ENCODE results near the gene EMP1. TPM values are rescaled to one million over a fixed set of nuclear protein-coding genes. Genes with fewer than 3 reads are reported as not detected.

EMP1 gene
- total RNA-seq, 2 donors from 2014 or later = 1.4 to 4.2 TPM

DNA sequence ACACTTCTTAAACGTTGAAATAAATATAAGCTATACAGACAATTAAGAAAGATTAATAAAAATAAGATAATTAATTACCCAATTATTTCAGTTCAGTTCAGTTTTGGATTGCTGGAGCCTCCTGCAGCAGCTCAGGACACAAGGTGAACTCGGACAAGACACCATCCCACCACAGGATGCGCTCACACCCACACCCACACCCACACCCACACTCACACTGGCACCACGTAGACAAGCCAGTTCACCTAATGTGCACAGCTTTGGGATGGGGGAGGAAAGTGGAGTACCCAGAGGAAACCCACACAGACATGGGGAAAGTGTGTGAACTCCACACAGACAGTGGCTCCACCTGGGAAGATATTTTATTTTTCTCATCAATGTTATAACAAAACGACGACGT is 32.1 kb downstream of the EMP1 start:
- Mint-ChIP-seq H3K27me3 (peaks cover 25 to 29% of the 10 kb centered on the region in 2 donors), H3K36me3 (no peaks in the 10 kb centered on the region), H3K4me3 (no peak overlapping the region), H3K27ac (no peak overlapping the region), H3K4me1 (ENCODE audit: low read depth in 2 of 2) (no peaks in the 10 kb centered on the region), H3K9me3 (no peaks in the 10 kb centered on the region)
- DNase-seq (ENCODE audit: low spot score) (no peak), ATAC-seq (no peak)

DNA sequence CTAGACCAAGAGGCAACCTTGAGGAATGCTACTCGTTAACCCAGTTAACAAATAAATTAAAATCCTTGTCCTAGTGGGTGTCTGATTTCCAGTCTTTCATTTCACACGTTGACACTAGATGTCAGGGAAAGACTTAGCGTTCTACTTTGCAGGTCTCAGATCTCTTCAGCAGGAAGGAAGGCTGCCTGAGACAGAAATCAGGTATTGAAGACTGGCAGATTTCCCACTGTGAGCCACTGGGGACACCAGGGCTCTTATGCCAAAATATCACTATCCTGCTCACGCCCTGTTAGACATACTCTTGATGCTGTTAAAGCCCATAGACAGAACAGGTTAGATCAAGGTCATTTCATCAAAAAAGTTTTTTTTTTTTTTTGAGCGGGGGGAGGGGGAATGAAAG is 33.0 kb downstream of the EMP1 start:
- ATAC-seq (no peak), DNase-seq (ENCODE audit: low spot score) (no peak)
- H3K4me1 Mint-ChIP-seq (ENCODE audit: low read depth in 2 of 2) = no peaks in the 10 kb centered on the region
- no peaks in the 10 kb centered on the region for H3K36me3 Mint-ChIP-seq
- H3K27ac Mint-ChIP-seq = no peak overlapping the region
- no peaks in the 10 kb centered on the region for H3K9me3 Mint-ChIP-seq
- peaks cover 18 to 25% of the 10 kb centered on the region in 2 donors for H3K27me3 Mint-ChIP-seq
- no peak overlapping the region for H3K4me3 Mint-ChIP-seq

DNA sequence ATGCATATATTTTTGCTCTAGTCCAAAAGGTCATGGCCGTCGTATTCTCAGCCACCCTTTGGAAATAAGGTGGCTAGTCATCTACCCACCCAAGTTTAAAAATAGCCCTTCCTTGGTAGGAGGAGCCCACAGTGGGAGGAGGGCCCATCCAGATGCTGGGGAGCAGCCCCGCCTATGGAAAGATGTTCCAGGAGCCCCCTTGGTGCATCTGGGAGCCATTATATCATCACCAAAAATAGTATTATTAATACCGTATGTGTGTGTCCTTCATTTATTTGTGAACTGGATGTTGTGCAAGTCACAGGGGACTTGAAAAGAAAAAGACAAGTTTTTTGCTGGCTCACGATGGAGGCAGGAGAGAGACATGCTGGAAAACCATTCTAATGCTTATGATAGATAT is 34.0 kb downstream of the EMP1 start:
- H3K4me3 Mint-ChIP-seq = no peak overlapping the region
- DNase-seq (ENCODE audit: low spot score) (no peak), ATAC-seq (no peak)
- H3K4me1 Mint-ChIP-seq (ENCODE audit: low read depth in 2 of 2) = no peaks in the 10 kb centered on the region
- no peaks in the 10 kb centered on the region for H3K36me3 Mint-ChIP-seq
- H3K9me3 Mint-ChIP-seq = no peaks in the 10 kb centered on the region
- H3K27ac Mint-ChIP-seq = no peak overlapping the region
- H3K27me3 Mint-ChIP-seq = peaks cover 14 to 25% of the 10 kb centered on the region in 2 donors

DNA sequence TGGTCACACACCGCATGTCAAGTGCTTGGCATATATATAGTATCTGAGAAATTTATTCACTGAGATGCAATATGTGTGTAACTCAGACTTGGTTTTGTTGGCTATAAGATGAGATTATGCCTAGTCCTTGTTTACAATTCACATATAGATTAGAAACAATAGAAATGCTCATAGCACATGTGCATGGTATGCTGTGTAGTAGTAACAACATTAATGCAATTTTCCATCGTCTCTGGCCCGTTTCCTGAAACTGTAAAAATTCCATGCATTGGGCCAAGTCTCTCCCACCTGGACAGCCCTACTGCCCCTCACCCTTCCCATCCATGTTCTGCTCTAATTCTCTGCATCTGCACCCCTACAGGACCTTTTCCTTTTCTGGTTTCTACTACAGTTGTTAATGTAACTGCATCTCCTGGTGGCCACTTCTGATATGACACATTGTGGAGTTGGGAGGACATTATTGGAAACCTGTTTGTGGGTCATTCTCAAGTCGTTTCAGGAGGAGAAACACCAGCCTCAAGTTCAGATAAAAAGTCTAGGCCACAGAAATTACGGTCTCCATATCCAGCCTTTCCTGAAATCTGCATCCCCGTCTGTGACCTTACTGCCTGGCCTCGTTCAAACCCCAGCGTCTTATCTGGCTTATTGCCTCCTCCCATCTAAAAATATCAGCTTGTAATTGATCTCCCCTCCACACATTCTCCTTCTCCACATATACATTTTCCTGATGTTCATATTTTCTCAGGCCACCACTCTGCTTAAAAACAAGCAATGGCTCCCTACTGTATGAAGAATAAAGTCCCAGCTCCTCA is 37.5 kb downstream of the EMP1 start:
- no peaks in the 10 kb centered on the region for H3K4me1 Mint-ChIP-seq (ENCODE audit: low read depth in 2 of 2)
- H3K4me3 Mint-ChIP-seq = no peak overlapping the region
- H3K9me3 Mint-ChIP-seq = no peaks in the 10 kb centered on the region
- DNase-seq (ENCODE audit: low spot score) = no peak
- no peaks in the 10 kb centered on the region for H3K36me3 Mint-ChIP-seq
- H3K27me3 Mint-ChIP-seq = peaks cover 6 to 26% of the 10 kb centered on the region in 2 donors
- no peak for ATAC-seq
- H3K27ac Mint-ChIP-seq = no peak overlapping the region

DNA sequence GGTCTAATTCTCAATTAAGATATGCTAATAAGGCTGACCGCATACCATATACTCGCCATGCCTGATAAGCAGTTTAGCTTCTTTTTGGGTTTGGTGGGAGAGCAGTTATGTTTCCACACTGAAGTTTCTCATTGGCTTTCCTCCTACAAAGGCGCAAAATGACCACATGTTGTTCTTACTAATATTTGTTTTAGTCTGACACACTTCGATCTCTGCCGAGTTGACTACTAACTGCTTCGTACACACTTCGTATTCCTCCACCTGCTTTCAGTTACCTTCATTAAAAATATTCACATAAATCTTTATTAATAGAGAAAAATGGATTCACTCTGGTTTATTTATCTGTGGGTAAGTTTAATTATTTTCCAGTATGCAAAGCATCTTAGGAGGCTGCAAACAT is 41.7 kb downstream of the EMP1 start:
- DNase-seq (ENCODE audit: low spot score) = no peak
- Mint-ChIP-seq H3K27me3 (peaks cover 13 to 57% of the 10 kb centered on the region in 2 donors), H3K4me1 (ENCODE audit: low read depth in 2 of 2) (no peaks in the 10 kb centered on the region), H3K27ac (no peak overlapping the region), H3K9me3 (no peaks in the 10 kb centered on the region), H3K4me3 (no peak overlapping the region), H3K36me3 (no peaks in the 10 kb centered on the region)
- no peak for ATAC-seq

DNA sequence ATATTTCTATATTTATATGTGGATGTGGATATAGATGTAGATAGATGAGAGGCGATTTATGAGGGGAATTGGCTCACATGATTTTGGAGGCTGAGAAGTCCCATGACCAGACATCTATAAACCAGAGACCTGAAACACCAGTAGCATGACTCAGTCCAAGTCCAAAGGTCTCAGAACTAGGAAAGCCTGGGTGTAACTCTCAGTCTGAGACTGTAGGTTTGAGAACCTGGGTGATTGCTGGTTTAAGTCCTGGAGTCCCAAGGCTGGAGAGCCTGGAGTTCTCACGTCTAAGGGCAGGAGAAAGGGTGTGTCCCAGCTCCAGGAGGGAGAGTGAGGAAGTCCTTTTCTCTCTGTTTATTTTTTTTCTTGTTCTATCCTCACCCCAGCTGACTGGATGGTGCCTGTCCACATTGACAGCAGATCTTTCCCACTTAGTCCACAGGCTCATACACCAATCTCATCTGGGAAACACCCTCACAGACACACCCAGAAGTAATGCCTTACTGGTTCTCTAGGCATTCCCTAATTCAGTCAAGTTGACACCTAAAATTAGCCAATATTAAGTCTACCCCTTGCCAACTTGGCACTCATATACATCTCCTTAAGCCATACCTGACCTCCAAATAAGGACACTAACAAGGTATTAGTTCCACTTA is 45.4 kb downstream of the EMP1 start:
- no peak overlapping the region for H3K4me3 Mint-ChIP-seq
- no peaks in the 10 kb centered on the region for H3K36me3 Mint-ChIP-seq
- no peak for ATAC-seq
- DNase-seq (ENCODE audit: low spot score) = no peak
- H3K4me1 Mint-ChIP-seq (ENCODE audit: low read depth in 2 of 2) = no peaks in the 10 kb centered on the region
- H3K27ac Mint-ChIP-seq = no peak overlapping the region
- H3K27me3 Mint-ChIP-seq = peaks cover 20 to 50% of the 10 kb centered on the region in 2 donors
- no peaks in the 10 kb centered on the region for H3K9me3 Mint-ChIP-seq

DNA sequence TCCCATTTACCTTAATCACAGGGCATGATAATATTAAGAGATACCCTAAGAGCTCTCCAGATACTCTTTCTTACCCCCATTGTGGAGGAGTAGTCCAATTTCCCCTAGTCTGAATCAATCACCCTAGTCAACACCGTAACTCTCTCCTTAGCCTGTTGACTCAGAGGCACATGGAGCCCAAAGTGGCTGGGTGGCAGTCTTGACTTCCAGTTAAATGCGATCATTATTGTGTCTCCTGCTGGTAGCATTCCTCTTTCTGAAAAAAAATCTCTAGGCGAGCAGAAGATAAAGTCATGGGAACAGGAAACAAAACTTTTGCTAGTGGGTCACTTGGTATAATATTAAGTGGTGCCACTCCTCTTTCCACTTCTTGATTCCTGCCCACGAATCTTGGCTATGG is 46.4 kb downstream of the EMP1 start:
- ATAC-seq = no peak
- H3K4me3 Mint-ChIP-seq = no peak overlapping the region

DNA sequence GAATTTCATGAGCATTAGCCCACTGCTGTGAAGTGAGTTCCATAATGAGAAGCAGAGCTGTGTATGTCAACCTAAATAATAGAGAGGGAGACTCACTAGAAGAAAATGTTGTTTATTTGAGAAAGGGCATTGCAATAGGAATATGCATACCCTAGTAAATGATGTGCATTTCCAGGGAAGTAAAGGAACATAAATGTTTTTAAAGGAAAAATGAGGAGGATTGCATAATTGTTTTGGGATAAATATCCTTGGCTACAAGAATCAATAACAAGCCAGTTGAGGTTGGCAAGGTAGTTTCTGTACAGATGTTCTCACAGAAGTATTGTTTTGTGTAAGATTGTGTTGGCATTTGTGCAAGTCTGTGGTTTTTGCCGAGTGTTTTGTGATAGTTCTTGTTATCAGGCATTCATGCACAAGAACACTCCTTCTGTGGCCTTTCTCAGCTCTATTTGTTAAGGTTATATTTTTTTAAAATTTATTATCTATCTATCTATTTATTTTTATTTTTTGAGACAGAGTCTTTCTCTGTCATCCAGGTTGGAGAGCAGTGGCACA is 47.1 kb downstream of the EMP1 start:
- ATAC-seq = no peak
- Mint-ChIP-seq H3K9me3 (no peaks in the 10 kb centered on the region), H3K27ac (no peak overlapping the region), H3K4me3 (no peak overlapping the region), H3K36me3 (no peaks in the 10 kb centered on the region), H3K27me3 (peaks cover 19 to 48% of the 10 kb centered on the region in 2 donors), H3K4me1 (ENCODE audit: low read depth in 2 of 2) (no peaks in the 10 kb centered on the region)
- DNase-seq (ENCODE audit: low spot score) = no peak

More for the DNA sequence above, 46.4 kb downstream of the EMP1 start:
- no peak for DNase-seq (ENCODE audit: low spot score)
- H3K27me3 Mint-ChIP-seq = peaks cover 16 to 44% of the 10 kb centered on the region in 2 donors
- H3K4me1 Mint-ChIP-seq (ENCODE audit: low read depth in 2 of 2) = no peaks in the 10 kb centered on the region
- H3K36me3 Mint-ChIP-seq = no peaks in the 10 kb centered on the region
- H3K27ac Mint-ChIP-seq = no peak overlapping the region
- H3K9me3 Mint-ChIP-seq = no peaks in the 10 kb centered on the region

DNA sequence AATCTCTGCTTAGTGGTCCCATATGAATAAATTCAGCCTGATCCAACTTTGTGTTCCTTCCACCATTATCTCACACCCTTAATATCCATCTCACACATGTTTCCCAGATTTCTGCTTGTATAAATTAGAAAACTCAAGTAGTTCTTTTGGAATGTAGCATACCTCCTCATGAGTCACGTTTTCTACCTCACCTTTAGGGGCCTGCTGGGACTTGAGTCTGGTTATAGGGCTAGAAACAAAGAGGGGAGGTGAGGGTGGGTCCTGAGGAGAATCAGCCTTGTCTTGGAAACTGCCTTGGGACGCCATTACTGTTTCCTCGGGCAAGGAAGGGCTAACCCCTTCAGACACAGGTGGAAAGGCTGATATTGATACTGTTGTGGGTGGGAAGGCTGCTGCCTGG is 51.1 kb downstream of the EMP1 start:
- Mint-ChIP-seq H3K36me3 (no peaks in the 10 kb centered on the region), H3K4me1 (ENCODE audit: low read depth in 2 of 2) (no peaks in the 10 kb centered on the region), H3K9me3 (no peaks in the 10 kb centered on the region), H3K27me3 (peaks cover 16 to 35% of the 10 kb centered on the region in 2 donors), H3K27ac (no peak overlapping the region), H3K4me3 (no peak overlapping the region)
- DNase-seq (ENCODE audit: low spot score) (no peak), ATAC-seq (no peak)

DNA sequence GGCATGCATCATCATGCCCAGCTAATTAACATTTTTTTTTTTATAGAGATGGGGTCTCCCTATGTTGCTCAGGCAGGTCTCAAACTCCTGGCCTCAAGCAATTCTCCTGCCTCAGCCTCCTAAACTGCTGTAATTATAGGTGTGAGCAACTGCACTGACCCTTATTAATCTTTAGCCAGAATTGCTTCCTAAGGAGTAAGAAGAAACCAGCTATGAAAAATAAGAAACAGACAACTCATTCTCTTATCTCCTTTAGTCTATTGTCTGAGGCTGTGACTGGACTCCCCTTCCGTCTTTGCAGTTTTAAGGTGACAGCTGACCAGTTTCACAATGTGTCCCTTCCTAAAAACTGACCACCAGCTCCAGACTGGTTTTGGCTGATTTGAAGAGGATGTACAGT is 52.4 kb downstream of the EMP1 start:
- DNase-seq (ENCODE audit: low spot score) (no peak), ATAC-seq (no peak)
- Mint-ChIP-seq H3K9me3 (no peaks in the 10 kb centered on the region), H3K27me3 (peaks cover 13 to 28% of the 10 kb centered on the region in 2 donors), H3K4me1 (ENCODE audit: low read depth in 2 of 2) (no peaks in the 10 kb centered on the region), H3K36me3 (no peaks in the 10 kb centered on the region), H3K27ac (no peak overlapping the region), H3K4me3 (no peak overlapping the region)

DNA sequence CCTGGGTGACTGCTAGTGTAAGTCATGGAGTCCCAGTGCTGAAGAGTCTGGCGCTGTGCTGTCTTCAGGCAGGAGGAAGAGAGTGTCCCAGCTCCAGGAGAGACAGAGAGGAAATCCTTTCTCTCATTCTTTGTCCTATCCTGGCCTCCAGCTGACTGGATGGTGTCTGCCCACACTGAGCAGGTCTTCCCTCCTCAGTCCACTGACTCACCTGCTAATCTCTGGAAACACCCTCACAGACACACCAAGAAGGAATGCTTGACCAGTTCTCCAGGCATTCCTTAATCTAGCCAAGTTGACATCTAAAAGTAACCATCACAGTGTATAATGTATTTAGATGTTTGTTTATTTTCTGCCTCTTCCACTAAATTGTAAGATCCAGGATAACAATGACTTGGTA is 53.9 kb downstream of the EMP1 start:
- DNase-seq (ENCODE audit: low spot score) (no peak), ATAC-seq (no peak)
- peaks cover 9 to 28% of the 10 kb centered on the region in 2 donors for H3K27me3 Mint-ChIP-seq
- H3K36me3 Mint-ChIP-seq = no peaks in the 10 kb centered on the region
- H3K9me3 Mint-ChIP-seq = no peaks in the 10 kb centered on the region
- no peak overlapping the region for H3K4me3 Mint-ChIP-seq
- no peak overlapping the region for H3K27ac Mint-ChIP-seq
- no peaks in the 10 kb centered on the region for H3K4me1 Mint-ChIP-seq (ENCODE audit: low read depth in 2 of 2)

DNA sequence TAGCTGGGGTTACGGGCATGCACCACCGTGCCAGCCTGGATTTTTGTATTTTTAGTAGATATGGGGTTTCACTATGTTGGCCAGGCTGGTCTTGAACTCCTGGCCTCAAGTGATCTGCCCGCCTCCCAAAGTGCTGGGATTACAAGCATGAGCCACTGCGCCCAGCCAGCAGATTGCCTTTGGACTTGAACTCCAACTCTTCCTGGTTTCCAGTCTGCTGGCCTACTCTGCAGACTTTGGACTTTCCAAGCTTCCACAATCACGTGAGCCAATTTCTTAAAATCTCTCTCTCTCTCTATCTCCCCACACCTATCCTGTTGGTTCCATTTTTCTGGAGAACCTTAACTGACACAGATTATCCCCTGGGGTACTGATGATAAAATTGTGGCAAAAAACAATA is 55.0 kb downstream of the EMP1 start:
- Mint-ChIP-seq H3K27ac (no peak overlapping the region), H3K4me1 (ENCODE audit: low read depth in 2 of 2) (peaks cover 4 to 6% of the 10 kb centered on the region in 2 donors), H3K36me3 (no peaks in the 10 kb centered on the region), H3K27me3 (peaks cover 9 to 28% of the 10 kb centered on the region in 2 donors), H3K9me3 (no peaks in the 10 kb centered on the region), H3K4me3 (no peak overlapping the region)
- no peak for DNase-seq (ENCODE audit: low spot score)
- ATAC-seq = no peak

DNA sequence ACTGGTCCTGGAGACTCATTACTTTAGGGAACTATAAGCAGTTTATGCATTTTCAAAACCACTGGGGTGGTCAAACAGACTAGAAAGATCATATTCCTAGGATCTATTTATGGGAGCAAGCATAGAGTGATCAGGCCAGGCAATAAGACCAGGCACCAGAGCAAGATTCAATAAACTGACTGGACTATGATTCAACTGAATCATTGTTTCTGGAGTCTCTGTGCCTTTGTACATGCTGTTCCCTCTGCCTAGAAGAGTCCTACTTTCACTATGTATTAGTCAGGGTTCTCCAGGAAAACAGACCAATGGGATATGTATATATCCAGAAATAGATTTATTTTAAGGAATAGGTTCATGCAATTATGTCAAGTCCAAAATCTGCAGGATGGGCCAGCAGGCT is 55.5 kb downstream of the EMP1 start:
- DNase-seq (ENCODE audit: low spot score) (no peak), ATAC-seq (no peak)
- H3K4me1 Mint-ChIP-seq (ENCODE audit: low read depth in 2 of 2) = peaks cover 4 to 6% of the 10 kb centered on the region in 2 donors
- peaks cover 9 to 28% of the 10 kb centered on the region in 2 donors for H3K27me3 Mint-ChIP-seq
- H3K36me3 Mint-ChIP-seq = no peaks in the 10 kb centered on the region
- H3K27ac Mint-ChIP-seq = no peak overlapping the region
- H3K4me3 Mint-ChIP-seq = no peak overlapping the region
- H3K9me3 Mint-ChIP-seq = no peaks in the 10 kb centered on the region

DNA sequence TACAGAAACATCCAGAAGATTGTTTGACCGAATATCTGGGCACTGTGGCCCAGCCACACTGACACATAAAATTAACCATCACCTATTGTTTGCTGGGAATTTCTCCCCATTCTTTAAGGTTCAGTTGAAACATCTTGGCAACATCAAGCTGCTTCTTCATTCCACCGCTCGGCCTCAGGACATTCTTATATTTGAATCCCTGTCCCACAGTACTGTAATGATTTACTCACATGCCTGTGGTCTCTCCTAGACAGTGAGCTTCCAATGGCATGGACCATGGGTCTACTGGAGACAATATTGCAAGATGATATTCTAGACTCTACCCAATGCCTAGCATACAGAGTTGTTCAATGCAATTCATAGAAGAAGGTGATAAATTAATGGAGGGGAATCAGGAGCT is 56.1 kb downstream of the EMP1 start:
- Mint-ChIP-seq H3K27ac (no peak overlapping the region), H3K27me3 (peaks cover 9 to 28% of the 10 kb centered on the region in 2 donors), H3K4me3 (no peak overlapping the region), H3K4me1 (ENCODE audit: low read depth in 2 of 2) (peaks cover 4 to 6% of the 10 kb centered on the region in 2 donors), H3K36me3 (no peaks in the 10 kb centered on the region), H3K9me3 (no peaks in the 10 kb centered on the region)
- ATAC-seq (no peak), DNase-seq (ENCODE audit: low spot score) (no peak)
